AG04450 (cell line): ENCODE data around the gene C17orf50. TPM values are rescaled to one million over a fixed set of nuclear protein-coding genes. Genes with fewer than 3 reads are reported as not detected.

ENCODE experiments used
- CTCF ChIA-PET: fragments of 300-600, 350-600 bp; formaldehyde crosslinking; extraction: SDS; loops from one replicate; lab custom pipeline; 2022; ENCODE audit warnings: antibody characterized with exemption, inconsistent platforms; lab: Charles Lee
- POLR2A ChIA-PET: fragments of 350-600 bp; formaldehyde crosslinking; extraction: SDS; loops from one replicate; lab custom pipeline; 2021; ENCODE audit warnings: antibody characterized with exemption, inconsistent platforms; lab: Yijun Ruan, JAX
- DNase-seq: peaks from one replicate; pipeline ENCODE4 v3.0.0-alpha.2; 2011; ENCODE audit warnings: low read depth, low spot score
- H3K27ac ChIP-seq: one replicate; pipeline ENCODE4 v1.5.1; 2012; ENCODE audit warnings: low read depth, low read length, control low read depth
- H3K27me3 ChIP-seq: one replicate; pipeline ENCODE4 v1.6.0; 2012; ENCODE audit warnings: low read length; ENCODE audit not compliant: control insufficient read depth, insufficient read depth
- H3K4me3 ChIP-seq: 2 replicates; pipeline ENCODE4 v1.5.1; 2011; ENCODE audit warnings: mild to moderate bottlenecking, low read depth, low read length, control low read depth
- H3K9me3 ChIP-seq: 2 replicates; pipeline ENCODE4 v1.5.1; 2012; ENCODE audit warnings: low read length; ENCODE audit not compliant: control insufficient read depth, insufficient read depth
- polyA plus RNA-seq: library from polyadenylated mRNA; depleted of rRNA; stranded (reverse); fragments of >200 nt; gene quantifications from 2 replicates; pipeline ENCODE4 v1.2.3, GENCODE V29; 2011
- TF ChIP-seq, protein P1 (sequence below): IDR thresholded peaks from 2 replicates; pipeline ENCODE4 v1.5.1; 2011; ENCODE audit warnings: low read depth, low read length, control low read depth, inconsistent platforms

Gene C17orf50
- polyA plus RNA-seq, 1 experiment: not detected

DNA sequence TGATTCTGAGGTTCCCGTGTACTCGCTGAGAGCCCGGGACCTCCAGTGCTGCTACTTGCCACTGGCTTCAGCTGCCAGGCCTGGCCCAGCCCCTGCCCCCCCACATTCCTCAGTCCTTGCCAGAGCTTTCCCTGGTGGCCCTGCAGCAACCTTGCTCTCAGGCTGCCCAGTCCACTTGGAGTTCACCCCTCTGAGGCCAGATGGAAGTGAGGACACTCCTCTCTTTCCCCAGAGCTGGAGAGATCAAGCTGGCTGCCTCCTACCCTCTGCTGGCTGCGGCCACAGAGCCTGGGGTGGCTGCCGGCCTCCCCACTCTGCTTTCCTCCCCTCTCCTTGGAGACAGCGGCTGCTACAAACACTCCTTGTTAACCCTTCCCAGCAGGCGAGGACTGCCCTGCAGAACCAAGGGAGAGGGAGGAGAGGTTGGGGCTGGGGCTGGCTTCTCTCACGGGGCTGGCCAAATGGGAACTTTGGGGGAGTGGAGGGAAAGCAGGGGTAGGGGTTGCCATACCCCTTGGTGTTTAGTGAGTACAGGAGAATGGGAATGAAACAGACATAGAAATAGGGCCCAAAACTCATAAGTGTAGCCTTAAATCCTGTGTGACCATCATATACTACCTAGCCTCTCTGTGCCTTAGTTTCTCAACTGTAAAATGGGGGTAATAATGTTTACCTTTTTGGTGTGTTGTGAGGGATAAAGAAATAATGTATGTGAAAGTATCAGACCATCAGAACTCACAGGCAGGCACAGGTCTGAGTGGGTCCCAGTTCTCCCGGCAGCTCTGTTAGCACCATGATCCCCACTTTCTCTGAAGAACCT, 7.5 kb upstream of the C17orf50 start, which contains the start of gene GAS2L2:
TSS of gene GAS2L2 (minus strand) at position 295 of the 820 bp plus-strand sequence. CDS start 389 bp downstream, outside the sequence.
- no peak for DNase-seq
- no peaks in the 10 kb centered on the region; the same call in 1 of the 2 replicates for H3K9me3 ChIP-seq
- H3K27me3 ChIP-seq: peaks cover 40% of the 10 kb centered on the region
- no peak within 1 kb of the TSS for H3K27ac ChIP-seq
- POLR2A ChIA-PET: no interaction called here
- CTCF ChIA-PET: interaction anchor here (1.0 to 1.9 kb wide), 2 partner anchors 10 to 140 kb away, joined by 4 to 5 read pairs; no protein-coding TSS in a partner anchor
- H3K4me3 ChIP-seq: no peak within 1 kb of the TSS
- TF ChIP-seq, protein P1, sequence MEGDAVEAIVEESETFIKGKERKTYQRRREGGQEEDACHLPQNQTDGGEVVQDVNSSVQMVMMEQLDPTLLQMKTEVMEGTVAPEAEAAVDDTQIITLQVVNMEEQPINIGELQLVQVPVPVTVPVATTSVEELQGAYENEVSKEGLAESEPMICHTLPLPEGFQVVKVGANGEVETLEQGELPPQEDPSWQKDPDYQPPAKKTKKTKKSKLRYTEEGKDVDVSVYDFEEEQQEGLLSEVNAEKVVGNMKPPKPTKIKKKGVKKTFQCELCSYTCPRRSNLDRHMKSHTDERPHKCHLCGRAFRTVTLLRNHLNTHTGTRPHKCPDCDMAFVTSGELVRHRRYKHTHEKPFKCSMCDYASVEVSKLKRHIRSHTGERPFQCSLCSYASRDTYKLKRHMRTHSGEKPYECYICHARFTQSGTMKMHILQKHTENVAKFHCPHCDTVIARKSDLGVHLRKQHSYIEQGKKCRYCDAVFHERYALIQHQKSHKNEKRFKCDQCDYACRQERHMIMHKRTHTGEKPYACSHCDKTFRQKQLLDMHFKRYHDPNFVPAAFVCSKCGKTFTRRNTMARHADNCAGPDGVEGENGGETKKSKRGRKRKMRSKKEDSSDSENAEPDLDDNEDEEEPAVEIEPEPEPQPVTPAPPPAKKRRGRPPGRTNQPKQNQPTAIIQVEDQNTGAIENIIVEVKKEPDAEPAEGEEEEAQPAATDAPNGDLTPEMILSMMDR: no peak

DNA sequence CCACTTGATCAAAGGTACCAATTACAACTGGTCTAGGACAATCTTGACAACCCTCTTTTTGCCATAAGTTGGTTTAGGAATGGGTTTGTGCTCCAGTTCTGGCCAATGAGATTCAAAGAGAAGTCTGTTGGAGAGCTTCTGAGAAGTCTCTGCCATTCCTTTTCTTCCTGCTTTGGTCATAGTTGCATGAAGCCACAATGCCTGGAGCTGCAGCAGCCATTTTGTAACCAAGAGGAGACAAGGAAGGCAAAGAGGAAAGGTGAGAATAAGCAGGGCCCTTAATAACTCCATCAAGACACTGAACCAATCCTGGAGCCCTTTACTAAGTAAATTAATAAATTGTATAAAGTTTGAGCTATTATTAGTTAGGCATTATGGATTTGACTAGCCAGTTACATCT, 3.4 kb upstream of the C17orf50 start:
- Histone ChIP-seq H3K9me3 (no peaks in the 10 kb centered on the region), H3K27ac (no peak overlapping the region), H3K4me3 (no peak overlapping the region), H3K27me3 (peaks cover 30% of the 10 kb centered on the region)
- TF ChIP-seq, protein P1: no peak
- CTCF ChIA-PET: interaction anchor here (1.4 to 3.3 kb wide), 4 partner anchors 9 to 144 kb away, joined by 4 to 17 read pairs (median 9); partner anchors contain the start of gene TAF15
- no peak for DNase-seq
- POLR2A ChIA-PET: no interaction called here

DNA sequence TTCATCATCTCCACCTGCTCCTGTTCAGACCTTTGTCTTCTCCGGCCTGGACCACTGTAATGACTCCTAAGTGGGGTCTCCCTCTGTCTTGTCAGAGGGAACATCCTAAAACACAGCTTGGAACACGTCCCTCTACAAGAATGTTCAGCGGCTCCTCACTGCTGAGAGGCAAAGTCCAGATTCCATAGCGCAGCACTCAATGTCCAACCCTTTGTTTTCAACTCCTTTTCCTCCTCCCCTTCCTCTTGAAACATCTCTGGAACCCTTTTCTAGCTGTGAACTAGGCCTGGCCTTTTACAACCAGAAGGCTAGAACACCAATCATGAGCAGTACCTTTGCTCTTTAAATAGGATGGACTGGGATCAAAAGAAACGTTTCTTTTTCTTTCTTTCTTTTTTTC, 914 bp downstream of the C17orf50 start:
- no peak for DNase-seq
- H3K27ac ChIP-seq: no peak overlapping the region
- H3K9me3 ChIP-seq: no peaks in the 10 kb centered on the region
- TF ChIP-seq, protein P1: no peak
- POLR2A ChIA-PET: no interaction called here
- H3K27me3 ChIP-seq: peaks cover 26% of the 10 kb centered on the region
- CTCF ChIA-PET: interaction anchor here (0.7 to 13.6 kb wide), 5 partner anchors 14 to 773 kb away, joined by 3 to 478 read pairs (median 3); partner anchors contain the start of gene TAF15
- no peak overlapping the region for H3K4me3 ChIP-seq

DNA sequence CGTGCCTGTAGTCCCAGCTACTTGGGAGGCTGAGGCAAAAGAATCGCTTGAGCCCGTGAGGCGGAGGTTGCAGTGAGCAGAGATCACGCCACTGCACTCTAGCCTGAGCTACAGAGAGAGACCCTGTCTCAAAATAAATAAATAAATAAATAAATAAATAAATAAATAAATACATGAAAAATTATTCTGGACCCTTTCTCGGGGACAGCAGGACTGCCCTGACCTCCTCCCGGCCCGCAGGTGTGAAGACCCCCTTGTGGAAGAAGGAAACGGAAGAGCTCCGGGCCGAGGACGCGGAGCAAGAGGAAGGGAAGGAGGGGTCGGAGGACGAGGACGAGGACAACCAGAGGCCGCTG, 3.1 kb downstream of the C17orf50 start:
- Histone ChIP-seq H3K9me3 (no peaks in the 10 kb centered on the region), H3K4me3 (peak overlapping the region; percentile 22; the same call in 1 of the 2 replicates), H3K27ac (no peak overlapping the region), H3K27me3 (peaks cover 34% of the 10 kb centered on the region)
- no peak for DNase-seq
- TF ChIP-seq, protein P1: no peak
- POLR2A ChIA-PET: interaction anchor here (1.0 to 2.5 kb wide), 3 partner anchors 42 to 185 kb away, joined by 3 to 24 read pairs (median 5); partner anchors contain the start of genes PEX12 and TAF15
- CTCF ChIA-PET: interaction anchor here (0.6 to 13.6 kb wide), 47 partner anchors 8 to 805 kb away, joined by 3 to 478 read pairs (median 5); partner anchors contain the start of genes GAS2L2 and TAF15
